ENCODE measurements around the gene TRIM63. TPM values are rescaled to one million over a fixed set of nuclear protein-coding genes. Genes with fewer than 3 reads are reported as not detected.
"Not testable (repeated sequence)": the region's sequence is repeated elsewhere in the genome, so short reads cannot be mapped to it uniquely, and the experiment has no call there.

The TRIM63 gene
- 4.7 TPM for total RNA-seq

DNA sequence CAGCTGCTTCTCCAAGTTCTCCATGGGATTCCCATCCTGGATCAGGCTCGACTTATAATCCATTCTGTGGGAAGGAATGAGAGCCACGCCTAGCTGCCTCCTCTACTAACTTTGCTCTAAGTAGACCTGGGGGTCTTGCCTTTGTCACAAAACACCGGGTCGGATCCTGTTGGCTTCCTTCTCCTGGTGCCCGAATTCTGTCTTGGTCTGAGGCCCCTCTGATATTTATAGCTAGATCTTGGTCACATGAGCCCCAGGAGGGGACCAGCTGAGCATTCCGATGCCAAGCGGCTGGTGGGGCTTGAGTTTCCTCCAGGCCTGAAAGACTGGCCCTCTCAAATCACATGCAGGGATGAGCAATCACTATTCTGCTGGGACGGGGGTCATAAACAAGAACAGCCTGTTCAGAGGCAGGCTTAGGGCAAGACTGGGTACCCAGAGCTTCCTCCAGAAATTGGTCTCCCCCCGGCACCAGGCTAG, at the start of gene TRIM63:
TRIM63 (minus strand) TSS at position 199 of the 480 bp plus-strand sequence; CDS start at position 63, 136 bp downstream.
- DNase-seq: no peak

DNA sequence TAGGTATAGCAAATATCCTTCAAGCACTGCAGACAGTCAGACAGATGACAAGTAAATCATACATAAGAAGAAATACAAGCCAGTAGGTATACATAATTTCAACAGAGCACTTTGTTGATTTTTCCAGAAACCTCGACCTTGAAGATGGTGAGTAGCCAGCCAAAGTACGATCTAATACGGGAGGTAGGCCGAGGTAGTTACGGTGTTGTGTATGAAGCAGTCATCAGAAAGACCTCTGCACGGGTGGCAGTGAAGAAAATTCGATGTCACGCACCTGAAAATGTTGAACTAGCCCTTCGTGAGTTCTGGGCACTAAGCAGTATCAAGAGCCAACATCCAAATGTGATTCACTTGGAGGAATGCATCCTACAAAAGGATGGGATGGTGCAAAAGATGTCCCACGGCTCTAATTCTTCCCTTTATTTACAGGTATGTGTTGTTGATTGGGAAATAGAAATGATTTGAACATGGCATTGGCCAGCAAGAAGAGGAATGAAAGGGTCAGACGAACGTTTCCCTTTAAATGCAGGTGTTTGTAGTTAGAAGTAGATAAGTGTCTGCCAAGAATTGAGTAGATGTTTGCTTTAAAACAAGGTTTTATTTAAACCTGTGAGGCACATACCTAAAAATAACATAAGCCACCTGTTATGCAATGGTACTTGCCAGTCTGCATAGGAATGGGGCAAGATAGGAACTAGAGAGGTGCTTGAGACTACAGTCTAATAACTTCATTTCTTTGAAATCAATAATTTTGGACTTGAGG, 46.9 kb upstream of the TRIM63 start:
- no peak for DNase-seq

DNA sequence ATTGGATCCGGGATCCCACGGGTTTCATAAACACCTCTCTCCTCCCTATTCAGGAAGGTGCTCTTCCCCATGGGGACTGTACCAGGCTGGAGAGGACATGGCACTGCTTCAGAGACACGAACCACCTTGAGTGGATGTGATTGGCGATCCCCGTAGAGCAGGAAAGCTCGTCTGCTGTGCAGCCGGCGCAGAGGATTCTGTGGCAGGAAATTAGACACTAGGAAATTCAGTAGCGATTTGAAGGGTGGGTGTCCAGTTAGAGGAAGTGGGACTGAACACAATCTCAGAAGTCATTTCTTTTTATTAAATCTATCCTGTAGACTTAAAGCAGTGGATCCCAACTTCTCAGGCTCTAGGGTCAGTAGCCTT, 45.0 kb upstream of the TRIM63 start:
- no peak for DNase-seq

DNA sequence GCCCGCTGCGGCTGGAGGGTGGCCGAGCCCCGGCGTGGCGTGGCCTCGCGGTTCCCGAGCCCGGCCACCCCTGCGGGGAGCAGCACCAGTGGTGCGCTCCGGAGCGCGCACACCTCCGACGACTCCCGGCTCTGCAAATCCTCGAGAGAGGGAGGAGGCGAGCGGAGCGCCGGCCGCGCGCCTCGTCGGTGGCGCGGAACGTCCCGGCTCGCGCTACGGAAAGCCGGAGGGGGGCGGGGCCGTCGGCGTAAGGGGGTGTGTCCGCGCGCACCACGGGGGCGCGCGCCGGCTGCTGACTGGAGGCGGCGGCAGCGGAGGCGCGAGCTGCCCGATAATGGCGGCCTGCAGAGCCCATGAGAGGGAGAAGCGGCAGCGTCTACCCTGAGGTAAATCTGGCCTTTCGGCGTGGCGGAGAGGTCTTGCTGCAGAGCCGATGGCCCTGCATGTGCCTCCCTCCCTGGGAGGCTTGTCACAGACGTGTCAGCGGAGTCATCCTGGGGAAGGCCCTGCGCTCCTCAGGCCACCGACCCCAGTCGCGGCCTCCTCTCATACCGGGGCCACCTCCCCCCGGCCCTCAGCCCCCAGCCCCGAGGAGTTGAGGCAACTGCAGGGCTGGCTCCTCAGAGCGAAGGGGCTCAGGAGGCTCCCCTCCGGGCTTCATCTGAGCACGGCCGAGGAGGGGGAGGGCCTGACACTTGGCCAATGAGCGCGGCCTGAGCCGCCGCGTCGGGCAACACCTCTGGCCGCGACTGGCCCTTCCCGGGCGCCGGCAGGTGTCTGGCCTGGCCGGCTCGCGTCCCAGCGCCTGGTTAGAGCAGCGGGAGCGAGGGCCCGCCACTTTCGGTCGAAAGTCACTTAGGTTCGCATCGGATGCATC, 44.3 kb upstream of the TRIM63 start, which contains the start of gene PDIK1L:
PDIK1L (plus strand) TSS at position 295 of the 877 bp plus-strand sequence. CDS start 2,485 bp downstream, outside the sequence.
- peak; percentile 95 for DNase-seq

DNA sequence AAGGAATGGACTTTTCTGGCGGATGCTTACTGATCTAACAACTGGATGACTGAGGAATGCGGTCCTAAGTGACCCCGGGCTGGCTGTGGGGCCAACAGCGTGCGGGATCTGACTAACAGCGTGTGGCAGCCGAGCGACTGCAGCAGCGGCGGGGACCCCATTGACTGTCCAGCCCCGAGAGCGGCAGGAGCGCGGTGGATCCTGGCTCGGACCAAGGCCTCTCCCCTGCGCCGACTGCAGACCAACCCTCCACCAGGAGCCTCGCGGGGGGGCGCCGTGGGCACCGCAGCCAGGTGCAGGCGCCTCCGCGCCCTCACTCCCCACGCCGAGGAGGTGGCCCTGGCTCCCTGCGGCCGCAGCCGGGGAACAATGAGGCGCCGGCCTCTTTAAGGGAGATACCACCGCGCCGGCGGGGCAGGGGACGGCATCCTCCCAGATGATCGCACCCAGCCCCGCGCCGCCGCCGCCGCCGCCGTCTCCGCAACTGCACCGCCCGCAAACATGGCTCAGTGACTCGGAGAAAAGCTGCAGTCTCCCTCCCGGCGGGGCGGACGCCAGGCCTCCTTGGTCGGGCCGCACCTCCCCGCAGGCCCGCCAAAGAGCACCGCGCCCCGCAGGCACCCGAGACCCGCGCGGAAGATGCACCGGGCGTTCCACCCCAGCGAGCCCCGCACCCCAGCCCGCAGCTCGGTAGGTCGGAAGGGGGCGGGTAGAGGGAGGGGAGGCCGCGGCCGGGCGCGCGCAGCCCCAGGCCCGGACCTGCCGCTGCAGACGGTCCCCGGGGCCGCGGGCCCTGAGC, 43.5 kb upstream of the TRIM63 start:
- DNase-seq: peak; percentile 49

DNA sequence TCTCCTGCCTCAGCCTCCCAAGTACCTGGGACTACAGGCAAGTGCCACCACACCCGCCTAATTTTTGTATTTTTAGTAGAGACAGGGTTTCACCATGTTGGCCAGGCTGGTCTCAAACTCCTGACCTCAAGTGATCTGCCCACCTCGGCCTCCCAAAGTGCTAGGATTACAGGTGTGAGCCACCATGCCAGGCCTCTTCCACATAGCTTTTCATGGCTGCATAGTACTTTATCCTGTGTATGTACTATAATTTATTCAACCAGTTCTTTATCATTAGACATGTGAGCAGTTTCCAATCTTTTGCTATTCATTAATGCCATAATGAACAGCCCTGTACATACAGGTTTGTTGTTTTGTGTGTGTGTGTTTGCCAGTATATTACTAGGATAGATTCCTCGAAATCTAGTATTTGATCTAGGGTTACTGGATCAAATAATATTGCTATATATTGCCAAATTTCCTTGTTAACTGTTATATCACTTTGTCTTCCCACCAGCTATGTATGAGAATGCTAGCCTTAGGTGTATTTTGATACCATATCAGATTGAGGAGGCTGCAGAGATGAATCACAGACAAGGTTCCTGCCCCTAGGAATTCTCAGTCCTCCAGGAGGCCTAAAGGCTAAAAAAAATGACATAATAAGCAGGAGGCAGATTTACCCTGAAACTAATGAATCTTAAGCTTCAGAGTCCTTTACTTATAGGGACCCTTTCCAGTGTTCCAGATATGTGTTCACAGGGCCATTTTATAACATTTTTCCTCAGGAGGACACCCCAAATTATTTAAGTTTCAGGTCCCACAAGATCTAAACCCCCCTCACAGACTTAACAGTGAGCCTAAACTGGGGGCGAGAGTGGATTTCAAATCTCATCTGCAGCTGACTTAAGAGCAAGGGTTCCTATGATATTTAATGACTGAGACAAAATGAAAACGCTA, 42.1 kb upstream of the TRIM63 start:
- DNase-seq: no peak

DNA sequence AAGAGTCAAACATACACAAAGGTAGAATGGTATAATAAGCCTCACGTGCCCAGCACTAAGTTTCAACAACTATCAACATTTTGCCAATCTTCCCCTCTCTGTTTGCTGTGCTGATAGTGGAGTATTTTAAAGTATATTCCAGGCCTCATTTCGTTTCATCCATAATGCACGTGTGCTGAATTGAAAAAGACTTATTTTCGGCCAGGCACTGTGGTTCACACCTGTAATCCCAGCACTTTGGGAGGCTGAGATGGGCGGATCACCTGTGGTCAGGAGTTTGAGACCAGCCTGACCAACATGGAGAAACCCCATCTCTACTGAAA, 37.8 kb upstream of the TRIM63 start:
- DNase-seq: not testable (repeated sequence)

DNA sequence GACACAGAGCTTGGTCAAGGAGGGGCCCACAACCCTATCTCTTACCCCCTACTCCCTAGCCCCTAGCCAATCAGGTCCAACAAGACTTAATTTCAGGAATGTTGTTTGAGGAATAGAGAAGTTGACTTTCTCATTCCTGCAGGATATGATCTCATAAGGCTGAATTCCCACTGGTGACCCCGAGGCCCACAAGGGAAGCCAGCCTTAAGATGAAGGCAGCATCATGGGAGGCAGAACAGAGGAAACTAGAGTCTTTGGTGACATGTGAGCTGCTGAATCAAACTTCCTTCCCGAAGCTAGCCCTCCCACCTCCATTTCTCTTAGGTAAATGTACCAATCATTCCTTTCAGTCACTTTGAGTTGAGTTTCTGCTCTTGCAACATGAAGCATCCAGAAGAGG, 35.1 kb upstream of the TRIM63 start:
- DNase-seq: no peak

DNA sequence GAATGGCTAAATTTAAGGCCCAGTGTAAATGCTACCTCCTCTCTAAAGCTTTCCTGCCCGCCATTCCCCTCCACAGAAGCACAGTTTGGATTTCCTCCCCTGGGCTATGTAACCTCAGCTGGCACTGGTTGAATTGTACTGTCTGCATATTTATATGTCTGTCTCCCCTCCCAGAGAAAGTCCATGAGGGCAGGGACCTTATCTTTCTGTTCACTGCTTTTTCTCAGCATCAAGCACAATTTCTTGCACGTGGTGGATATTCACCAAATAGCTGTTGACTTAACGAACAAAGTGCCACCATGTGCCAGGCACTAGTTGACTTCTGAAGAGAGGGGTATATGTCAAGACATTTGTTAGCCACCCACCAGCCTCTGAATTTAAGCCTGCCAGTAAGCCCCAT, 34.7 kb upstream of the TRIM63 start:
- DNase-seq: no peak

DNA sequence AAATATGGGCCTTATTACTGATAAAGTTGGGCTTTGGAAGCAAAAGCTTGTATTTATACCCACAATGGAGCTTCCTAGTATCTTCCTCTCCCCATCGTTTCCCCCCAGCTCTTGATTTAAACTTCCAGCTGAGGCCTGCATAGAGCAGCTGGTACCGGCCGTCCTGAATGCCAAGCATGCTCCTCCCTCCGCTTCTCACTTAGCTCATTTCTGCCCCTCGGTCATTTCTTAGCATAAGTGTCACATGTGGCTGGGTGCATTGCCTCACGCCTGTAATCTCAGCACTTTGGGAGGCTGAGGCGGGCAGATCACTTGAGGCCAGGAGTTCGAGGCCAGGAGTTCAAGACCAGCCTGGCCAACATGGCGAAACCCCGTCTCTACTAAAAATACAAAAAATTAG, 32.8 kb upstream of the TRIM63 start:
- not testable (repeated sequence) for DNase-seq

DNA sequence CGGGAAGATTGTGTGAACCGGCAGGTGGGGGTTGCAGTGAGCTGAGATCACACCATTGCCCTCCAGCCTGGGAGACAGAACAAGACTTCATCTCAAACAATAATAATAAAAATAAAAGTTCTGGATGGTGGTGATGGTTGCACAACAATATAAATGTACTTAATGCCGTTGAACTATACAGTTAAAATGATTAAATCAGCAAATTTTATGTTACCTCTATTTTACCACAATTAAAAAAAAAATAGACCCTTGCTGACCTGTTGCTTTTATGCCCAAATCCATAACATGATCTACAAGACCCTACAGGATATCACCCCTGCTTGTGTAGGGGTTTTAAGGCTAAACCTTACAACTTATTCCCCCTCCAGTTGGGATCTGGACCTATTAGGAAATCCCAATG, 32.4 kb upstream of the TRIM63 start:
- no peak for DNase-seq

DNA sequence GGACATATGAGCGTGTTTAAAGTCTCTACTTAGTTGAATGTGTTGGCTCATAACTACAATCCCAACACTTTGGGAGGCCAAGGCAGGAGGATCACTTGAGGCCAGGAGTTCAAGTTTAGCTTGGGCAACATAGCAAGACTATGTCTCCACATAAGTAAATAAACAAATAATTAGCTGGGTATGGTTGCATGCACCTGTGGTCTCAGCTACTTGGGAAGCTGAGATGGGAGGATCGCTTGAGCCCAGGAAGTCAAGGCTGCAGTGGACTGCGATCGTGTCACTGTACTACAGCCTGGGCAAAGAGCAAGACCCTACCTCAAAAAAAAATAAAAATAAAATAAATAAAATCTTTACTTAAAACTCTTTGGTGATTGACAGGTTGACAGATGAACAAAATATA, 31.2 kb upstream of the TRIM63 start:
- no peak for DNase-seq

DNA sequence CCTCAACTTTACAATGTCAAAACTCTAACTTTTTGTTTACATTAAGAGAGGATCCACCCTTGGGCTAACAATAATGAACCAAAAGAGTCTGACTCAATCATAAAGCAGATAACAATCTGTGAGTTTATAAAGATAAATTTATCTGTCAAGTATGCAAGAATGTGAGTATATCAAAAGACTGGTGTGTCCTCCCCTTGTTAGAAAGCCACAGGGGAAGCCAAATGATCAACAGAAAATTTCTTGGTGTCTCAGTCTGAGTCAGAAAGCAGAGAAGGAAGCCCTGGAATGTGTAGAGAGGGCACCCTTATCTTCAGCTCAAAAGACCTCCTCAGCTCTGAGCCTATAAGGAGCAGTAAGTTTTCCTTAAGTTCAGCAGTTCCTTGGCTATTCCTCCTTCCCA, 30.3 kb upstream of the TRIM63 start:
- no peak for DNase-seq

DNA sequence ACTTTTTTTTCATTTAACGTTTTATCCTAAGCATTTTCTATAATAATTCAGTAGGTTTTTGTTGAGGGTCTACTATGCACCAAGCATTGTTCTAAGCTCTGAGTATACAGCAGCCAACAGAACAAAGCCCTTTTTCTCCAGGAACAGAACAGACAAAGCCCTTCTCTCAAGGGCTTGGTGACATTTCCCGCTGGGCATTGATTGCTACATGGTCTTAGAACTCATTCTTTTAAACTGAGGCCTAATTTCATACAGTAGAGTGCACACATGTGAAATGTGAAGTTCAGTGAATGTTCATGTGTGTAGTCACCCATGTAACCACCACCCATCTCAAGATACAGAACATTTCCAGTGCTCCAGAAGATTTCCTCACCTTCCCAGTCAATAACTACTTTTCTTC, 29.0 kb upstream of the TRIM63 start:
- no peak for DNase-seq

DNA sequence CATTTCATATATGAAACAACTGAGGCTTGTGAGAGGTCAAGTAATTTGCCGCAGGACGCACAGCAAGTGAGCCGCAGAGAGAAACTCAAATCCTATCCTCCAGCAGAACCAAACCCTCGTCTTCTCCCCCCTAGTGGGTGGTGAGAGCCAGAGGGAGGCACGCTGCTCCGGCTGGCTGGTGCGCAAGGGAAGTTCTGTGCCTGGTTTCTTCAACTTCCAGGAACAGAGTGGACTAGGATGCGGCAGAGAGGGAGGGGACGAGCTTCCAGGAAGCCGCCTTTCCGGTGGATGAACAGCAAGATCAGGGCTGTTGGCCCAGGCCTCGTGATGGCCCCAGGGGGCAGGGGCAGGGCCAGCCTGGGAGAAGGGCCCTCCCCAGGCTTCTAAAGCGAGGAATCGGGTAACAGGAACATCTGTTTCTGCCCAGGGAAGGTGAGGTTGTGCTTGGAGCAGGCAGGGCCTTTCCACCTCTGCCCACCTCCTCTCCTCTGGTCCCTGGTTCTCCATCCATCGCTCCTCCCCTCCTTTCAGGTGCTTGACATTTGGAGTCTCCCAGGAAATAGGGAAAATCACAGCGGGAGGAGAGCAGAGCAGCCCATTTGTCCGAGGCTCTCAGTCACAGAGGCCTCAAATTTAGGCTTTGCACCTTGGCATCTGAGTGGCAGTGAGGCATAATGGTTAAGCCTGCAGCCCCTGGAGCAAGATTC, 27.4 kb upstream of the TRIM63 start:
- DNase-seq: peak; percentile 23

DNA sequence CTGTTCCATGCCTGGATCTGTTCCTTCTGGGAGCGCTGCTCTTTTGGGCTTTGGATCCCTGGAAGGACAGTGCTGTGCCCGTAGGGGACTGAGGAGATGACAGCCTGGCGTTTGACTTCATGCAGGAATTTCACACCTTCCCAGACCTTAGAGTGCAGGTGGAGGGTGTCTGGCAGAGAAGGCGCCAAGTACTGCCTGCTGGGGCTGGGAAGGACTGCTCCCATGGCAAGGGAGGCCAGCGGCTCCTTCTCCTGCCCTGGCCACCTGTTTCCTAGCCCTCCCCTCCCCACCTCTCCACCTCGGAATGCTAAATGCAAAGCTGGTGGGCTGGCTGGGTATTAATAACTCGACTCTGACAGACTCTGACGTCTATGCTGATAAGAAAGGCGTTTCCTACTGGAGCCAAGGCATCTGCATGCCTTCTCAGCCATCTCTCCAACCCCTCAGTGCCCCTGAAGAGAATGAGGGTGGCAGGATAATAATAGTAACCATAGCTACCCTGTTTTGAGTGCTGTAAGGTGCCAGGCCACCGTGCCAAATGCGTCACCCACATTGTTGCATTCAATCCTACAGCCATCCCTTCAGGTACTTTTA, 26.7 kb upstream of the TRIM63 start:
- DNase-seq: no peak

DNA sequence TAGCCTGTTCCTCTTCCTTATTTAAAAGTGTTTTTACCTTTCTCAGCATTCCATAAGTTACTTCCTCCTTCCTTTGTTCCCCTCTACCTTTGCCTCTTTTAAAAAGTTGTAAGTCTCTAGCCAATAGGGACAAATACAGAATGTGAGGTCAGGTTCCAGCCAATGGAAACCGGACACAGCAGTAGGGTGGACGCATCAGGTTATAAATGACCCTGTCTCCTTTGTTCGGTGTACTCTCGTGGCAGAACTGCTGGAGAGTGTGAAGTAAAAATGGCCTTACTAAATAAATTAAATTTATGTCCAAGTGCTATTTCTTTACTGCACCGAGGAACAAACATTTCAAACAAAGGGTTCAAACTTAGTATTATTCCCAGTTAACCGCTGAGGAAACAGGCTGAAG, 26.1 kb upstream of the TRIM63 start:
- DNase-seq: not testable (repeated sequence)

DNA sequence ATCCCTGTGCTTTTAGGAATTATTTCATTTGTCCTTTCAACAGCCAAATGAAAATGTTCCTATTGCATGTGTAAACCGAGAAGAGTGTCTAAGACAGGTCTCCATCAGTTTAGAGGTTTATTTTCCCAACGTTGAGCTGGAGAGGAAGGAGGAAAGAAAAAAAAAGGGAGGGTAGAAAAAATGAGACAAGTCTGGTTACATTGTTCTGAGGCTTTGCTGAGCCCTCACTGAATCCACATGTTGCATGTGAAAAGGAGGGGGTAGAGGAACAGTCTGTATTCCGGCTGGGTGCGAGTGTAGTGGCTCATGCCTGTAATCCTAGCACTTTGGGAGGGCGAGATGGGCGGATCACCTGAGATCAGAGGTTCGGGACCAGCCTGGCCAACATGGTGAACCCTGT, 25.0 kb upstream of the TRIM63 start:
- DNase-seq: no peak

DNA sequence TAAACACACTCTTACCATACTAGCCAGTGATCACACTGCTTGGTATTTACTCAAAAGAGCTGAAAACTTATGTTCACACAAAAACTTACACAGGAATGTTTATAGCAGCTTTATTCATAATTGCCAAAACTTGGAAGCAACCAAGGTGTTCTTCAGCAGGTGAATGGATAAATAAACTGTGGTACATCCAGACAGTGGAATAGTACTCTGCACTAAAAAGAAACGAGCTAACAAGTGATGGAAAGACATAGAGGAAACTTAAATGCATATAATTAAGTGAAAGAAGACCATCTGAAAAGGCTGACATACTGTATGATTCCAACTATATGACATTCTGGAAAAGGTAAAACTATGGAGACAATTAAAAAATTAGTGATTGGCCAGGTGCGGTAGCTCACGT, 23.5 kb upstream of the TRIM63 start:
- DNase-seq: no peak

DNA sequence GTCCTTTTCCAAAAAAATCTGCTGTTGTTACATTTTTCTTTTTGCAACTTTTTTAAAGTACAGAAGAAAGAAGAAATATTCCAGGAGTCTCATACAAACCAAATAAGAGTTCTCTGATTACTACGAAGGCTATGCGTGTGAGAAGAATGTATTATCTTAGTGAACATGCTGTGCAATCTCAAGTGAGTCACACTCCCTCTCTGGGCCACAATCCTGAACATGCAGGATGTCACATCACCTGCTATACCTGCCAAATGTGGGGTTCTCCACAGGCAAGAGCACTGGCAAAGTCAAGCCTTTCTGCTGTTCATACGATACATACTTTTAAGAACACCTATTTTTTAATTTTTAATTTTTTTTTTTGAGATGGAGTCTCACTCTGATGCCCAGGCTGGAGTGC, 21.7 kb upstream of the TRIM63 start:
- no peak for DNase-seq

All from skin of body (tissue), 2 donors.